MM.1S (cell line): ENCODE data around the gene CA5A.
A peak's percentile ranks its signal among the peaks of the same experiment; 100 is the strongest.

Experiments used
- CTCF ChIP-seq: fragments of 300-600 bp; sonication (generic); IDR thresholded peaks from 2 replicates; pipeline ENCODE4 v1.5.1; 2016; ENCODE audit warnings: antibody characterized with exemption, low read length, mixed read lengths
- EZH2phosphoT487 ChIP-seq: fragments of 300-600 bp; sonication (generic); IDR thresholded peaks from 2 replicates; pipeline ENCODE4 v1.6.1; 2018; ENCODE audit warnings: antibody characterized with exemption, low read length

- TF ChIP-seq CTCF = peak; percentile 9; the same call in 1 of the 2 replicates
- TF ChIP-seq EZH2phosphoT487 = no peak
Measured at GRCh38 chr16:87951552-87952538, 15.5 kb upstream of the CA5A start.
